HG03565 (cell line): ENCODE data around the gene RPA1.

Experiments
- ATAC-seq: cut with Tn5 transposase; IDR thresholded peaks from one replicate; pipeline ENCODE4 v1.9.1; 2021; ENCODE audit warnings: mild to moderate bottlenecking, moderate library complexity; ENCODE audit not compliant: unreplicated experiment

The RPA1 gene

GRCh38 chr17:1907216-1907631 is 77.4 kb downstream of the RPA1 start:
- ATAC-seq: no peak

DNA sequence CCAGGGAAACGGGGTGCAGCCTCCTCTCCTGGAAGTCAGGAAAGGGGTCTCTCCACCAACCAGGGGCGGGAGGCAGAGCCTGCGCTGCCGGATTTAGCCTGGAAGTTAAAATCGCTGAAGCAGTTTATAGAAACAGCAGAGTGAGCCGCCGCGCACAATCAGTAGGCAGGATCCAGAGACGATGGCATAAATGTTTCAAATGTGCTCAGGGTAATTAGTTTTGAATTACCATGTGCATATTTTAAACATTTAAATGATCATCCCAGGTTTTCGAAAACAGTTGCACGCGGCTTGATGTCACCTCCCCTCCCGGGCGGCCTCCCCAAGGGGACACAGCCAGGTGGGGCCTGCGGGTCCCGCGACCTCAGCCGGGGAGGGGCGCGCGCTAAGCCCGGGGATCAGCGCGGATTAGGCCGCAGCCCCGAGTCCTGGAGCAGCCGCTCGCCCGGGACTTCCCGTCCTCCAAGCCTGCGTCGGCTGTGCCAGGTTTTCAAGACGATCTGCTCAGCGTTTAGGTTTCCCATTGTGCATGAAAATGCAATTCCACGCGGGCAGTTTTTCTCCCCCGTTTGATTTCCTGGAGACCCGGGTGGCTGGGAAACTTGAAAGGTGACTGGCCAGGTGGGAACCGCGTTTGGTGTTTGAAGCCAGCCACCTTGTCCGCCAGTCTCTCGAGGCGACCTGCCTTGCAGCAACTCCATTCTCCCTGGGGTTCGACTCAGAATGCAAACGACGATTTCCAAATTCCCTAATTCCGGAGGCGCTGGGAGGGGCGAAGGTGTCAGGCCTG is 78.3 kb downstream of the RPA1 start:
- ATAC-seq: no peak

GRCh38 chr17:1908699-1909309 is 79.0 kb downstream of the RPA1 start:
- ATAC-seq: no peak

DNA sequence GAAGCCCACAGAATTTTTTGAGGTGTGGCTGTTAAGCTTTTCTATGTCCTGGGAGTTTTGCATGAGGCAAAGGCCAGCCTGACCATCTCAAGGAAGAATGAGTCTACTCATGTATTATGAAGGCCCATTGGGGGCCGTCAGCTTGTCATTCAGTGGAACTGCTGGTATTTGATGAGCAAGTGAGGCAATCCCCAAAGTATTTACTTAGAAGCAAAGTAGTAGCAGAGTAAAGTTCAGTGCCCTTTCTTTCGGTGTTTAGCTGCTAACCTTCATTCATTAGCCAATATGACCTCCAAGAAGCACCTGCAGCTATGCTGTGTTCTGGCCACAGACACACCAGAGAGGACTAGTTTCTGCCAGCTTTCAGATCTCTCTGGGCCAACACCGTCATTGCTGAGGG is 80.2 kb downstream of the RPA1 start:
- ATAC-seq: no peak

DNA sequence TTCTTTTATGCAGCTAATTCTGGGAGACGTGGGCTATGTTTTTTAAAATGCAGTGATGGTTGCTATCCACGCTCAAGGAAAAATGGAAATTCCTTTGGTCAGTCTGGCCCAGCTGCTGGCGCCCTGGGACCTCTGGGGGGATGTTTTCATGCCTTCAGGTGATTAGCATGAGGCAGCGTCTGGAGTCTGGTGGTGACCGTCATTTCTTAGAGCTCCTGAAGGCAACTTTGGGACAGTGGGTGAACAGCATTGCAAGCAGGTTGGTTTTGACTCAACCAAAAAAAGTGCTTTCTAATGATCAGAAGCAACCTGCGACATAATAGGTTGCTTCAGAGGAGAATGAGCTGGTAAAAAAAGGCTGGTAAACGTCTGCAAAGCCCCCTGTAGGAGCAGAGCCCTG is 82.3 kb downstream of the RPA1 start:
- no peak for ATAC-seq

DNA sequence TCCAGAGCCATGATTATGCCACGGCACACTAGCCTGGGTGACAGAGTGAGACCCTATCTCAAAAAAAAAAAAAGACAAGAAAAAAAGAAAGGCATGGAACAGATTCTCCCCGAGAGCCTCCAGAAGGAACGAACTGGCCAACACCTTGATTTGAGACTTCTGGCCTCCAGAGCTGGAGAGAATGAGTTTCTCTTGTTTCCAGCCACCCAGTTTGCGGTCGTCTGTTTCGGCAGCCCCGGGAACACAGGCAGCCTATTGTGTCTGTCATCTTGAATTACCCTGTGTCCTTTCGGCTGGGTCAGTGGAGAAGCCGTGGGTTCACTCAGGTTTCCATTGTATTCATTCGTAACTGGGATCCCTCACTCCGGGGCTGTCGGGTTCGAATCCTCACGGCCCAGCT is 83.9 kb downstream of the RPA1 start:
- no peak for ATAC-seq

GRCh38 chr17:1914661-1915083 is 84.9 kb downstream of the RPA1 start:
- ATAC-seq: no peak

GRCh38 chr17:1915889-1916288 is 86.1 kb downstream of the RPA1 start:
- no peak for ATAC-seq

- no peak for ATAC-seq
Measured at GRCh38 chr17:1916316-1916715, 86.5 kb downstream of the RPA1 start.

GRCh38 chr17:1916963-1917715 is 87.3 kb downstream of the RPA1 start:
- no peak for ATAC-seq

DNA sequence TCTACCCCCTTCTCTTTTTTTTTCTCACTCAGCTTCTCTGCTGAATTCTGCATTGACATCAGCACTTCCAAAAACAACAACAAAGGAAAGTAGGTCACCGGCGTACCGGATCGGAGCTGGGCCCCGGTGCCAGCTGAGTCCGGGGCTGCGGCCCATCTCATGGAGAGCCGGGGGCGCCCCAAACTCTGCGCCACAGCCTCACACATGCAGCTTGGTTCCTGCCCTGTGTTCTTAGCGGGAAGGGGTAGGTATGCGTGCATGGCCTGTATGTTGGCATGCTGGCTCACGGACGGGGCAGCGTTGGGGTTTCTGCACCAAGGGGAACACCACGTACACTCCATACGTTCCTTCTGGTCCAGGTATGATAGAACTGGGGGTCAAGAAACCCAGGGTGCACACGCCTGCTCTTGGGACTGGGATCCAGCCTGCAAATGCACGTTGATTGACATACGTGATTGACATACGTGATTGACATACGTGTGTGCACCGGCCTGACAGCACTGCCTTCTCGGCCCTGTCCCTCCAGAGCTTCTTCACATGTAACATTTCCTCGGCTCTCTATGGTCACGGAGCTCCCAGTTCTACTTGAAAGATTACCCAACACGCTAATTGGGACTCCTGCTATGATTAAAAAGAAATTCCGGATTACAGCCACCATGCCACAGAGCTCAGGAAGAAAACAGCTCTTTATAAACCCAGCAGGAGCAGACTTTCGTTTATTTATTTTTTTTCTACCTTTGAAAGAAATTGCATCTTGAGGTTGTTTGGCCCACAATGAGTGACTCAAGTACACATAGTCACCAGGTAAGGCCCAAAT is 88.7 kb downstream of the RPA1 start:
- ATAC-seq: no peak

DNA sequence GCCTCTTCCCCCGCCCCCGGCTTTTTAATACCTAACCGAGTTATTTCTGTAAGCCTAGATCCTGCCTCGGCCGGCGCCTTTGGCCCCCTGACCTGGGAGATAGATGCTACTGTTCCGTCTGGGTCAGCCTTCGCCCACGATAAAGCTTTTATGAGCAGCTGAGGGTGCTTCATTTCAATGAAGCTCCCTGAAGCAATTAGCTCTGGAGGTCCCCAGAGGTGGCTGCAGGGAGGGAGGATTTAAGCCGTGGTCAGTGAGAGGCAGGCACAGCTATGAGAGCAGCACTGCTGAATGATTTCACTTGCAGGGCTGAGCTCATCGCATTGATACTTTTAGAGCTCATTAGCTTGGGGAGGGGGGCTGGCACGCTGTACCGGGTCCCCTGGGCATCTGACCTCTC is 89.4 kb downstream of the RPA1 start:
- no peak for ATAC-seq

- no peak for ATAC-seq
Measured at GRCh38 chr17:1920948-1921351, 91.1 kb downstream of the RPA1 start.

DNA sequence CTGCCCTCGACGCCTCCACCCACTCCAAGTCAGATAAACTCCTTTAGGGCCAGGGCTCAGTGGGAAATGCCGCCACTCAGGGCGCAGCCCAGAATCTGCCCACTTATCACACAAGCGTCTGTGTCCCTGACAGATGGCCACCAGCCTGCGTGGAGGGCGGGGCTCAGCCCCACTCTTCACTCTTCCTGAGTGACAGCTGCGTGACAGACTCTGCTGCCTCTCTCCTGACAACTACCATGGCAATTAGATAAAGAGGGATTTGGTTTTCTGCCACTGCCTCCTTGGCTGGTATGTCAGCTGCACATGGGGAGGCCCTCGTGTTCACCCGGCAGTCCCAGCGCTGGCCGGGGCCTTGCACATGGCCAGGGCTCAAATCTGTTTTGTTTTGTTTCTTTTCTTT is 99.2 kb downstream of the RPA1 start:
- ATAC-seq: no peak

GRCh38 chr17:1930337-1930645 is 100.5 kb downstream of the RPA1 start:
- no peak for ATAC-seq

- no peak for ATAC-seq
Measured at GRCh38 chr17:1931844-1932579, 102.2 kb downstream of the RPA1 start.

DNA sequence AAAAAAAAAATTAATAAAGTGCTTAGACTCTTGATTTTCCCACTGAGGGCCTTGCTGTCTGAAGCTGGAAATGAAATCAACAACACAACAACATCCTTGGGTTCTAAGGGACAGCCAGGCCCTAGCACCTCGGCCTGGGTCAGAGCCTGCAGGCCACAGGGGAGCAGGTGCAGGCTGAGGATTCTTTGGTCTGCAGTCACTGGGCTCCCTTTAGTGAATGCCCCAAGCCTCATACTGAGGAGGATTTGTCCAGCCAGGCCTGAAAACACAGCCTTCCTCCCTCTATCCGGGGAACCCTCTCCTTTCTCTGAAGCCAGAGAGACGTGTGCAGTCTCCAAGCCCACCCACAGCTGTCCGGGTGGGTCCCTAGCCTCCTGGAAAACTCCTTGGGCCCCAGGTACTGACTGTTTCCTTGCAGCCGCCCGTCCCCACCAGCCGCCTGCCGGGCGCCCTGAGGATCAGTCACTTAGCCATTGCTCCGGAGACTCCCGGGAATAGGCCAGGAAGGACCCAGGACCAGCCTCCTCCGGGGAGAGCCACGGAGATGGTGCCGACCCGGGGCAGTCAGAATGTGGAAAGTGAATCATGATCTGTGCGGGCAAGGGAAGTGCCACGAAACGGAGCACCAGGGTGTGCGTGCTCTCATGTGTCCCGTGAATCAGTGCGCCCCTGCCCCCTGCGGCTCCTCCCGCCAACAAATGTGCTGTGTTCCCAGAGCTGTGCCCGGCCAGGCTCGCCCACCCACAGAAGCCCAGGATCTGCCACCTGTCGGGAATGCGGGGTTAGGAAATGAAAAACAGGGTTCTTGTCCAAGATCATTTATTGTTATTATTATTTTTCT is 104.3 kb downstream of the RPA1 start:
- no peak for ATAC-seq

DNA sequence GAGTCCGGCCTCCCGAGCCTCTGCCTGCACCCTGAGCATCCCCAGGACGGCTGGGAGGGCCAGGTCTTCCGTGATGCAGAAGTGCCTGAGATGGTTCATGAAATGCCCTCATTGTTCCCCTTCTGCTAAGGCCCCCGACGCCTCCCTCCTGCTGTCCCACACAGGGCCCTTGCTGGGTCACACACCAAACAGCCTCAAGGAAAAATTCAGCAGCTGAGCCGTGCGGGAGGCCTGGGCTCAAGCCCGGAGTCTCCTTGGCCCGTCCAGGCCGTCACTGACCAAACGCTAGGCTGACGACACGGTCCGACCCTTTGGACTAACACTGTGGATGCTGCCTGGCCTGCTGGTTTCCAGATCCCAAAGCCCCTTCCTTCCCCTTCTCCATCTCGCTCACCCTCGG is 105.1 kb downstream of the RPA1 start:
- ATAC-seq: no peak

DNA sequence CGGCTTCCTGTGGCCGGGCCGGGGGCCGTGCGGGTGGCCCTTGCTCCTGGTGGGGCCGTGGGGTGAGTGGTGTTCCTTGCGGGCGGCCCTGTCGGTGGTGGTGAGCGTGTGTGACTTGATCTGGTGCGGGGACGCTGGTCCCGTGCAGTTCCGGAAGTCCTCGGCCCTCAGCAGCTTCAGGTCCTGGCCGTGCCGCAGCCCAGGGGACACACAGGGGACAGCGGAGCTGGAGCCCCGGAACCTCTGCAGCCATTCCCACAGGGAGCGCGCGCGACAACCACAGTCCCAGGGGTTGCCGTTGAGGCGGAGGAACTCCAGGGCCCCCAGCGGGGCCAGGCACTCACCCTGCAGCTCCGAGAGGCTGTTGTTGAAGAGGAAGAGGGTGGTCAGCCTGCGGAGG is 107.0 kb downstream of the RPA1 start:
- ATAC-seq: no peak

GRCh38 chr17:1937461-1937860 is 107.7 kb downstream of the RPA1 start:
- no peak for ATAC-seq
